Measurements from ENCODE around the gene SYT6. TPM values are rescaled to one million over a fixed set of nuclear protein-coding genes. Genes with fewer than 3 reads are reported as not detected.
A peak's percentile ranks its signal among the peaks of the same experiment; 100 is the strongest.

SYT6 gene
- total RNA-seq, 1 experiment from 2014 or later, result 77.2 TPM

GRCh38 chr1:114145504-114146151 is 8.0 kb downstream of the SYT6 start:
- peak overlapping the region; percentile 8 for H3K4me2 ChIP-seq (ENCODE audit: insufficient read depth, insufficient read length, low read length)
- no CpG with 5 or more reads among the region's 2 CpGs for WGBS (ENCODE audit: extremely low coverage, insufficient read length, low lambda C conversion rate)

More at GRCh38 chr1:114145504-114146151, 8.0 kb downstream of the SYT6 start:
- no peak overlapping the region for H2BK120ac ChIP-seq (ENCODE audit: low read depth, low read length, poor library complexity, severe bottlenecking)
- H3K9me3 ChIP-seq (ENCODE audit: control insufficient read depth, low read depth, low read length), result no peaks in the 10 kb centered on the region
- no peak overlapping the region for H2BK12ac ChIP-seq (ENCODE audit: insufficient read length, low read depth, low read length)
- H3K27ac ChIP-seq (ENCODE audit: insufficient read length, low read depth, low read length), result peak overlapping the region; percentile 11
- no peak overlapping the region for H3K56ac ChIP-seq (ENCODE audit: insufficient read length, low read depth, low read length)
- H3K79me2 ChIP-seq (ENCODE audit: insufficient read depth, low read length), result peaks cover 18% of the 10 kb centered on the region; the same call in 1 of the 2 replicates
- H3K4me1 ChIP-seq (ENCODE audit: insufficient read depth, low read length), result peaks cover 20% of the 10 kb centered on the region
- no peak overlapping the region for H3K4ac ChIP-seq (ENCODE audit: low read depth, low read length)
- H2BK15ac ChIP-seq (ENCODE audit: low read depth, low read length), result no peak overlapping the region
- Mint-ChIP-seq H3K4me3 (peak overlapping the region in 1 of 2 experiments; percentile 53; a peak in 2 of 5 replicates), H3K9me3 (no peaks in the 10 kb centered on the region), H3K27ac (peak overlapping the region; percentile 31 to 92 (median 50); a peak in 5 of 7 replicates), H3K4me1 (peaks cover 80 to 81% of the 10 kb centered on the region in 2 experiments), H3K36me3 (ENCODE audit: insufficient read depth in 1 of 3, low read depth in 3 of 3) (peaks cover 30 to 88% (median 69%) of the 10 kb centered on the region in 3 experiments; a peak in 6 of 7 replicates), H3K27me3 (ENCODE audit: low read depth) (no peaks in the 10 kb centered on the region)
- H3T11ph ChIP-seq (ENCODE audit: low read length), result no peak overlapping the region
- no peak overlapping the region for H3K18ac ChIP-seq (ENCODE audit: insufficient read length, low read depth, low read length)
- no peak overlapping the region for H2AK5ac ChIP-seq (ENCODE audit: insufficient read length, low read length)
- TF ChIP-seq, protein P1, sequence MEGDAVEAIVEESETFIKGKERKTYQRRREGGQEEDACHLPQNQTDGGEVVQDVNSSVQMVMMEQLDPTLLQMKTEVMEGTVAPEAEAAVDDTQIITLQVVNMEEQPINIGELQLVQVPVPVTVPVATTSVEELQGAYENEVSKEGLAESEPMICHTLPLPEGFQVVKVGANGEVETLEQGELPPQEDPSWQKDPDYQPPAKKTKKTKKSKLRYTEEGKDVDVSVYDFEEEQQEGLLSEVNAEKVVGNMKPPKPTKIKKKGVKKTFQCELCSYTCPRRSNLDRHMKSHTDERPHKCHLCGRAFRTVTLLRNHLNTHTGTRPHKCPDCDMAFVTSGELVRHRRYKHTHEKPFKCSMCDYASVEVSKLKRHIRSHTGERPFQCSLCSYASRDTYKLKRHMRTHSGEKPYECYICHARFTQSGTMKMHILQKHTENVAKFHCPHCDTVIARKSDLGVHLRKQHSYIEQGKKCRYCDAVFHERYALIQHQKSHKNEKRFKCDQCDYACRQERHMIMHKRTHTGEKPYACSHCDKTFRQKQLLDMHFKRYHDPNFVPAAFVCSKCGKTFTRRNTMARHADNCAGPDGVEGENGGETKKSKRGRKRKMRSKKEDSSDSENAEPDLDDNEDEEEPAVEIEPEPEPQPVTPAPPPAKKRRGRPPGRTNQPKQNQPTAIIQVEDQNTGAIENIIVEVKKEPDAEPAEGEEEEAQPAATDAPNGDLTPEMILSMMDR (conservative IDR thresholded peaks at IDR 0.05), result no peak
- no peak overlapping the region for H3K14ac ChIP-seq (ENCODE audit: insufficient read depth, low read length)
- no peak overlapping the region for H4K5ac ChIP-seq (ENCODE audit: insufficient read length, low read depth, low read length)
- H3K9ac ChIP-seq (ENCODE audit: extremely low read depth, insufficient read length, low read length), result no peak overlapping the region
- H4K8ac ChIP-seq (replicated peaks; ENCODE audit: insufficient read length, low read depth, low read length), result no peak overlapping the region
- no peaks in the 10 kb centered on the region for H3K79me1 ChIP-seq (ENCODE audit: insufficient read depth, low read depth, low read length, poor library complexity, severe bottlenecking)
- H4K91ac ChIP-seq (ENCODE audit: insufficient read length, low read depth, low read length), result no peak overlapping the region
- H2BK5ac ChIP-seq (ENCODE audit: insufficient read length, low read length), result no peak overlapping the region
- no peaks in the 10 kb centered on the region for H4K20me1 ChIP-seq (ENCODE audit: control insufficient read depth, insufficient read depth, insufficient read length)
- H2BK20ac ChIP-seq (ENCODE audit: low read depth, low read length, poor library complexity, severe bottlenecking), result no peak overlapping the region
- no peaks in the 10 kb centered on the region for H3K23me2 ChIP-seq (ENCODE audit: insufficient read length, low read depth, low read length, poor library complexity, severe bottlenecking)
- H3K27me3 ChIP-seq (ENCODE audit: insufficient read depth, low read length), result no peaks in the 10 kb centered on the region
- no peak overlapping the region for H2AFZ ChIP-seq (ENCODE audit: low read length)
- H3K23ac ChIP-seq (ENCODE audit: insufficient read length, low read depth, low read length), result no peak overlapping the region
- no peak for DNase-seq
